ENCODE data around the gene EVC2. TPM values are rescaled to one million over a fixed set of nuclear protein-coding genes. Genes with fewer than 3 reads are reported as not detected.

Gene EVC2
- polyA plus RNA-seq, 3 donors: 0.04 to 0.12 (median 0.08) TPM

GRCh38 chr4:5588046-5588445 is 120.3 kb downstream of the EVC2 start:
- H3K4me3 Mint-ChIP-seq: no peak overlapping the region
- DNase-seq: no peak
- H3K9me3 Mint-ChIP-seq: peaks cover 6 to 33% (median 20%) of the 10 kb centered on the region in 7 donors
- Histone ChIP-seq H3K79me2 (ENCODE audit: insufficient read depth, low read length) (no peaks in the 10 kb centered on the region), H3K4me2 (replicated peaks; ENCODE audit: extremely low read depth, low read length, poor library complexity, severe bottlenecking) (no peak overlapping the region), H3K27ac (ENCODE audit: low read depth in 1 of 2, low read length in 2 of 2) (no peak overlapping the region), H3K9me3 (replicated peaks in 1 of 2; ENCODE audit: control insufficient read depth in 1 of 2, insufficient read depth in 1 of 2, low read length in 2 of 2) (peaks cover 7 to 29% of the 10 kb centered on the region in 2 donors), H3K4me1 (ENCODE audit: control insufficient read depth in 1 of 2, insufficient read depth in 2 of 2, low read length in 2 of 2) (no peaks in the 10 kb centered on the region), H3K27me3 (ENCODE audit: control insufficient read depth in 2 of 2, insufficient read depth in 2 of 2, low read length in 2 of 2) (no peaks in the 10 kb centered on the region), H3K9ac (ENCODE audit: insufficient read depth, low read length, poor library complexity, severe bottlenecking) (no peak overlapping the region), H3K4me3 (replicated peaks in 1 of 3; ENCODE audit: low read depth in 2 of 3, low read length in 3 of 3) (no peak overlapping the region), H3K36me3 (replicated peaks in 1 of 2; ENCODE audit: control insufficient read depth in 1 of 2, insufficient read depth in 2 of 2, low read length in 2 of 2) (no peaks in the 10 kb centered on the region), H4K20me1 (ENCODE audit: insufficient read depth, low read length) (no peaks in the 10 kb centered on the region), H2AFZ (ENCODE audit: insufficient read depth, low read depth, low read length, poor library complexity, severe bottlenecking) (no peak overlapping the region)
- TF ChIP-seq, protein P1, sequence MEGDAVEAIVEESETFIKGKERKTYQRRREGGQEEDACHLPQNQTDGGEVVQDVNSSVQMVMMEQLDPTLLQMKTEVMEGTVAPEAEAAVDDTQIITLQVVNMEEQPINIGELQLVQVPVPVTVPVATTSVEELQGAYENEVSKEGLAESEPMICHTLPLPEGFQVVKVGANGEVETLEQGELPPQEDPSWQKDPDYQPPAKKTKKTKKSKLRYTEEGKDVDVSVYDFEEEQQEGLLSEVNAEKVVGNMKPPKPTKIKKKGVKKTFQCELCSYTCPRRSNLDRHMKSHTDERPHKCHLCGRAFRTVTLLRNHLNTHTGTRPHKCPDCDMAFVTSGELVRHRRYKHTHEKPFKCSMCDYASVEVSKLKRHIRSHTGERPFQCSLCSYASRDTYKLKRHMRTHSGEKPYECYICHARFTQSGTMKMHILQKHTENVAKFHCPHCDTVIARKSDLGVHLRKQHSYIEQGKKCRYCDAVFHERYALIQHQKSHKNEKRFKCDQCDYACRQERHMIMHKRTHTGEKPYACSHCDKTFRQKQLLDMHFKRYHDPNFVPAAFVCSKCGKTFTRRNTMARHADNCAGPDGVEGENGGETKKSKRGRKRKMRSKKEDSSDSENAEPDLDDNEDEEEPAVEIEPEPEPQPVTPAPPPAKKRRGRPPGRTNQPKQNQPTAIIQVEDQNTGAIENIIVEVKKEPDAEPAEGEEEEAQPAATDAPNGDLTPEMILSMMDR (IDR thresholded peaks at IDR 0.05): no peak
- H3K27ac Mint-ChIP-seq: no peak overlapping the region
- intact Hi-C loops (cut with micrococcal nuclease): no loop called here
- H3K4me1 Mint-ChIP-seq: no peaks in the 10 kb centered on the region
- H3K36me3 Mint-ChIP-seq: no peaks in the 10 kb centered on the region
- H3K27me3 Mint-ChIP-seq (ENCODE audit: low read depth in 3 of 3): peaks cover 0 to 1% (median 0%) of the 10 kb centered on the region in 3 donors
- WGBS (ENCODE audit: insufficient coverage): no CpG with 5 or more reads among the region's 1 CpG

DNA sequence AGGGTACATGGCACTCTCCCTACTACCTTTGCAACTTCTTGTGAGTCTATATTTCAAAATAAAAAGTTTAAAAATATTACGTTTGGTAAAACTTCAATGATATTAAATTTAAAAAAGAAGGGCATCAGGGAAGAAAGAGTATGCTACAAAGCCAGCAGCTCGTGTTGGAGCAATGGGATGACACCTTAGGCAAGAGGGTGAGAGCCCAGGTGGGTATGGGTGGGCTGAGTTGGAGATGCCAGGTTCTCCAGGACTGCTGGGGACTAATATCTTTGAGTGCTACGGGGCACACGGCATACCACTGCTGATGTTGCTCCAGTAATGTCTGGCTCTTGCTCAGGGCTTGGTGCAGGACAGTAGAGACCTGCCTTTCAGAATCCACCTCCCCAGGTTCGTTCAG is 132.4 kb downstream of the EVC2 start:
- DNase-seq: no peak
- Histone ChIP-seq H3K4me3 (replicated peaks in 1 of 3; ENCODE audit: low read depth in 2 of 3, low read length in 3 of 3) (no peak overlapping the region), H3K79me2 (ENCODE audit: insufficient read depth, low read length) (no peaks in the 10 kb centered on the region), H4K20me1 (ENCODE audit: insufficient read depth, low read length) (no peaks in the 10 kb centered on the region), H3K9me3 (replicated peaks in 1 of 2; ENCODE audit: control insufficient read depth in 1 of 2, insufficient read depth in 1 of 2, low read length in 2 of 2) (no peaks in the 10 kb centered on the region), H3K4me2 (replicated peaks; ENCODE audit: extremely low read depth, low read length, poor library complexity, severe bottlenecking) (no peak overlapping the region), H2AFZ (ENCODE audit: insufficient read depth, low read depth, low read length, poor library complexity, severe bottlenecking) (no peak overlapping the region), H3K9ac (ENCODE audit: insufficient read depth, low read length, poor library complexity, severe bottlenecking) (no peak overlapping the region), H3K36me3 (replicated peaks in 1 of 2; ENCODE audit: control insufficient read depth in 1 of 2, insufficient read depth in 2 of 2, low read length in 2 of 2) (no peaks in the 10 kb centered on the region), H3K4me1 (ENCODE audit: control insufficient read depth in 1 of 2, insufficient read depth in 2 of 2, low read length in 2 of 2) (no peaks in the 10 kb centered on the region), H3K27me3 (ENCODE audit: control insufficient read depth in 2 of 2, insufficient read depth in 2 of 2, low read length in 2 of 2) (no peaks in the 10 kb centered on the region), H3K27ac (ENCODE audit: low read depth in 1 of 2, low read length in 2 of 2) (no peak overlapping the region)
- Mint-ChIP-seq H3K9me3 (peaks cover 0 to 4% (median 0%) of the 10 kb centered on the region in 7 donors), H3K4me3 (no peak overlapping the region), H3K27me3 (ENCODE audit: low read depth in 3 of 3) (peaks cover 0 to 2% (median under 1%) of the 10 kb centered on the region in 3 donors), H3K4me1 (no peaks in the 10 kb centered on the region), H3K27ac (no peak overlapping the region), H3K36me3 (no peaks in the 10 kb centered on the region)
- TF ChIP-seq, protein P1 (IDR thresholded peaks at IDR 0.05): no peak
- intact Hi-C loops (cut with micrococcal nuclease): no loop called here
- WGBS (ENCODE audit: insufficient coverage): 93% methylated on average over 4 of the region's 5 CpGs
